ENCODE results near the gene USP6NL.
A peak's percentile ranks its signal among the peaks of the same experiment; 100 is the strongest.

Gene USP6NL

DNA sequence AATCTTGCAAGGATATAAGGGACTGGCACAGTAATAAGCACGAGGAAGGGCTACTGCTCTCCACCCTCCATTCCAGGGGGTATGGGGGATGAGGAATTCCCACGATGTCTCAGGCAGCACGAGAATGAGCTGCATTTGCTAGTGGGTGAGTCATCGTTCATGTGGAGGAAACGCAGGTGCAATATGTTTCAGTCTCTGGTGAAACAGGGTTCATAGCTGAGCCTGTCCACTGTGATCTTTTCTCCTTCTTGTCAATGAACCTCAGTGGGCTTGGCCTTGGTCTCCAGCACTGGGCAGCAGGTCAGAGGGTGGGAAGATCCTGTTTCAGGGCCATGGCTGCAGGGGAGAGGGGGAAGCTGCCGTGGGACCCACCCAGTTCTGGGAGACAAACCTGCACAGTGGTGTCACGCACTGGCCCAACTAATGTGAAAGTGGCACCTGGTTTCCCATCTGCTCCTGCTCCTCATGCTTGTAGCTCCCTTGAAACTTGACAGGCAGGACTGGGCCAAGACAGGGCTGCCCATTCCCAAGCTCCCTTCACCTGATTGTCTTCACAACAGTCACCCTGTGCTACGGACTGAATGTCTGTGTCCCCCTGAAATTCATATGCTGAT is 181.9 kb downstream of the USP6NL start:
- Histone ChIP-seq H3K9me3 (ENCODE audit: control insufficient read depth, low read length) (peaks cover 3% of the 10 kb centered on the region), H3K4me2 (ENCODE audit: low read length) (no peak overlapping the region), H3K27me3 (ENCODE audit: control insufficient read depth, insufficient read depth, low read length) (no peaks in the 10 kb centered on the region), H3K36me3 (ENCODE audit: control insufficient read depth, insufficient read depth, low read length) (no peaks in the 10 kb centered on the region), H3K4me1 (no peaks in the 10 kb centered on the region), H3K79me2 (no peaks in the 10 kb centered on the region), H3K4me3 (ENCODE audit: low read depth, low read length) (no peak overlapping the region), H3K27ac (no peak overlapping the region), H3K9ac (no peak overlapping the region), H2AFZ (no peak overlapping the region)
- TF ChIP-seq, protein P1, sequence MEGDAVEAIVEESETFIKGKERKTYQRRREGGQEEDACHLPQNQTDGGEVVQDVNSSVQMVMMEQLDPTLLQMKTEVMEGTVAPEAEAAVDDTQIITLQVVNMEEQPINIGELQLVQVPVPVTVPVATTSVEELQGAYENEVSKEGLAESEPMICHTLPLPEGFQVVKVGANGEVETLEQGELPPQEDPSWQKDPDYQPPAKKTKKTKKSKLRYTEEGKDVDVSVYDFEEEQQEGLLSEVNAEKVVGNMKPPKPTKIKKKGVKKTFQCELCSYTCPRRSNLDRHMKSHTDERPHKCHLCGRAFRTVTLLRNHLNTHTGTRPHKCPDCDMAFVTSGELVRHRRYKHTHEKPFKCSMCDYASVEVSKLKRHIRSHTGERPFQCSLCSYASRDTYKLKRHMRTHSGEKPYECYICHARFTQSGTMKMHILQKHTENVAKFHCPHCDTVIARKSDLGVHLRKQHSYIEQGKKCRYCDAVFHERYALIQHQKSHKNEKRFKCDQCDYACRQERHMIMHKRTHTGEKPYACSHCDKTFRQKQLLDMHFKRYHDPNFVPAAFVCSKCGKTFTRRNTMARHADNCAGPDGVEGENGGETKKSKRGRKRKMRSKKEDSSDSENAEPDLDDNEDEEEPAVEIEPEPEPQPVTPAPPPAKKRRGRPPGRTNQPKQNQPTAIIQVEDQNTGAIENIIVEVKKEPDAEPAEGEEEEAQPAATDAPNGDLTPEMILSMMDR (IDR thresholded peaks at IDR 0.05): no peak

- H3K27me3 ChIP-seq (ENCODE audit: control insufficient read depth, insufficient read depth, low read length): no peaks in the 10 kb centered on the region
- H3K9me3 ChIP-seq (ENCODE audit: control insufficient read depth, low read length): peaks cover 3% of the 10 kb centered on the region
- no peak overlapping the region for H3K27ac ChIP-seq
- H3K36me3 ChIP-seq (ENCODE audit: control insufficient read depth, insufficient read depth, low read length): no peaks in the 10 kb centered on the region
- H2AFZ ChIP-seq: no peak overlapping the region
- no peaks in the 10 kb centered on the region for H3K79me2 ChIP-seq
- no peak overlapping the region for H3K4me3 ChIP-seq (ENCODE audit: low read depth, low read length)
- H3K4me2 ChIP-seq (ENCODE audit: low read length): no peak overlapping the region
- H3K9ac ChIP-seq: no peak overlapping the region
- H3K4me1 ChIP-seq: no peaks in the 10 kb centered on the region
- TF ChIP-seq, protein P1 (IDR thresholded peaks at IDR 0.05): no peak
These were observed 185.8 kb downstream of the USP6NL start for GRCh38 chr10:11425676-11426075.

- Histone ChIP-seq H3K27ac (no peak overlapping the region), H3K4me2 (ENCODE audit: low read length) (no peak overlapping the region), H3K9ac (no peak overlapping the region), H3K36me3 (ENCODE audit: control insufficient read depth, insufficient read depth, low read length) (no peaks in the 10 kb centered on the region), H3K27me3 (ENCODE audit: control insufficient read depth, insufficient read depth, low read length) (no peaks in the 10 kb centered on the region), H3K4me1 (no peaks in the 10 kb centered on the region), H3K79me2 (no peaks in the 10 kb centered on the region), H2AFZ (no peak overlapping the region), H3K9me3 (ENCODE audit: control insufficient read depth, low read length) (peaks cover 3% of the 10 kb centered on the region), H3K4me3 (ENCODE audit: low read depth, low read length) (no peak overlapping the region)
- TF ChIP-seq, protein P1 (IDR thresholded peaks at IDR 0.05): no peak
These were observed 186.2 kb downstream of the USP6NL start for GRCh38 chr10:11425296-11425610.

DNA sequence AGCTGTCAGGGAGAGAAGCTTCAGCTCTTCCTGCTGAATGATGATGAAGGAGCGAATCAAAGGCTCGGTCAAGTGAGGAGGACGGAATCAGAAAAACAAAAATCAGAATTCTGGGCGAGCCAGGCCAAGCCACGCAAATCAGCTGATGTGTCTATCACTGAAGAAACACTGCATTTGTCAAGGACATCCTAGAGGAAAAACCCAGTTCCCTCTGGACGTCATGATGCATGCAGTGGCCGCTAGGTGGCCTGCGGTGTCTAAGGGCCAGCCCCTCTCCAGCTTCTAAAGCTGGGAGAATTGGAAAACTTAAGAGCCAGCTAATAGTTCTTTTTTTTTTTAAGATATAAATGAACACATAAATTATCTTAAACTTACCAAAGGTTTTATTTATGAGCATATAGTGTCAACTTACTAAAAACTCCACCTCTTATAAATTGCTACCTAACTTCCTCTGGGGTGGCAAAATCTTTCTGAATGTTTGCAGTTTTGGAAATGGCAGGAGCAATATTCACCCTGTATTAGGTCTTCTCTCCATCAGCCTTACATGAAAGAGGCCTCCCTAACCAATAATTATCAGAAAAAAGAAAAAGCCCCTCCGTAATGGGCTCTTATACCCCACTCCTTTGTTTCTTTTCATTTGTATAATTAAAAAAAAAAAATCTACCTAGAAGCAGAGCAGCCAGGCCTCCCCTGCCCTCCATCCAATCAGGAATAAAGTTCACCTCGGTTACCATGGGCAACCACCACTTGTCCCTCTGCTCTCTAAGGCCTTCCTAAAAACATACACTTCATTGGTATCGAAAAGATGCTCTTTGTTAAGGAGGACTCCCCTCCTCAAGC is 186.8 kb downstream of the USP6NL start:
- peaks cover 3% of the 10 kb centered on the region for H3K9me3 ChIP-seq (ENCODE audit: control insufficient read depth, low read length)
- no peaks in the 10 kb centered on the region for H3K36me3 ChIP-seq (ENCODE audit: control insufficient read depth, insufficient read depth, low read length)
- no peak overlapping the region for H3K4me2 ChIP-seq (ENCODE audit: low read length)
- no peak overlapping the region for H3K9ac ChIP-seq
- H3K27me3 ChIP-seq (ENCODE audit: control insufficient read depth, insufficient read depth, low read length): no peaks in the 10 kb centered on the region
- H3K79me2 ChIP-seq: no peaks in the 10 kb centered on the region
- H3K4me1 ChIP-seq: no peaks in the 10 kb centered on the region
- TF ChIP-seq, protein P1 (IDR thresholded peaks at IDR 0.05): peak; percentile 83
- H2AFZ ChIP-seq: no peak overlapping the region
- no peak overlapping the region for H3K4me3 ChIP-seq (ENCODE audit: low read depth, low read length)
- no peak overlapping the region for H3K27ac ChIP-seq
